Heart left ventricle (tissue), 13 donors: ENCODE results near the gene ZDHHC14.

ENCODE experiments used
- POLR2A ChIP-seq, 2 donors: fragments of 450-650 bp; IDR thresholded peaks; one replicate each; pipeline ENCODE4 v1.6.1; 2017; ENCODE audit warnings: antibody characterized with exemption in 2 of 2, mild to moderate bottlenecking in 2 of 2, moderate library complexity in 2 of 2
- TF ChIP-seq, protein P1 (sequence below), 12 donors: fragments of 200-600 bp; sonication (generic) in 4 of 12; IDR thresholded peaks; one replicate each; pipeline versions ENCODE4 v1.5.0 to v1.8.0; 2018 to 2022; ENCODE audit warnings: antibody characterized with exemption in 12 of 12, mild to moderate bottlenecking in 5 of 12
- donor health status: ischemic (EF 13 %, LVEDD 7.1; RV severe dilation, severe dysfunction).
- donor health status: DM: no; HTN: yes; CAD: no.
- donor health status: DM: no; HTN: no; CAD: no.
- donor health status: ischemic (EF 25% LVEDD 6.9; RV normal size, moderate dysfunction).
- donor health status: ischemic (EF 25% LVEDD 5.7; RV mildly dilated, moderate dysfunction).
- donor health status: ischemic (EF 35%, LVEDD 5.7; RV mildly dilated, moderate dysfunction).
- donor health status: nonischemic (EF 11% LVEDD 7.7; RV severe dilation, severe dysfunction).
- donor health status: DM: yes; HTN: yes; CAD: no.
- donor health status: PGD.
- donor health status: ischemic (EF 29% LVEDD 5.4; RV normal size, mild dysfunction).
- donor health status: nonischemic (EF 23%, LVEDD 6.1; RV moderate dilation, normal function).

DNA sequence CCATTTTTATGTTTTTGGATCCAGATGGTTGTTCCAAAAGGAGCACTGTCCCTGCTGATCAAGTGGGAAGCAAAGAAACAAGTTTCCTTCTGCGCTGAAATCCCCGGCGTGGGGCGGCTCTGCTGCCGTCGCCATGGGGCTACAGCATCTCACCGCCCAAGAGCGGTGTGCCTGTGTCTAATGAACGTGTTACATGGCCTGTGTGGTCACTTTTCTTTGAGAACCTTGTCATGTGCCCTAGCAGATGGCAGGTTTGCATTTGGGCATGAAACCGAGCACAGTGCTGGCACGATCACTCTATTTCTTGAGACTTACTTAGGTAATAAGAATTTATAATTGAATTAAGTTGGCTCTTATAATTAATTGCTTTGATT lies 51.9 kb downstream of the ZDHHC14 start:
- TF ChIP-seq, protein P1, sequence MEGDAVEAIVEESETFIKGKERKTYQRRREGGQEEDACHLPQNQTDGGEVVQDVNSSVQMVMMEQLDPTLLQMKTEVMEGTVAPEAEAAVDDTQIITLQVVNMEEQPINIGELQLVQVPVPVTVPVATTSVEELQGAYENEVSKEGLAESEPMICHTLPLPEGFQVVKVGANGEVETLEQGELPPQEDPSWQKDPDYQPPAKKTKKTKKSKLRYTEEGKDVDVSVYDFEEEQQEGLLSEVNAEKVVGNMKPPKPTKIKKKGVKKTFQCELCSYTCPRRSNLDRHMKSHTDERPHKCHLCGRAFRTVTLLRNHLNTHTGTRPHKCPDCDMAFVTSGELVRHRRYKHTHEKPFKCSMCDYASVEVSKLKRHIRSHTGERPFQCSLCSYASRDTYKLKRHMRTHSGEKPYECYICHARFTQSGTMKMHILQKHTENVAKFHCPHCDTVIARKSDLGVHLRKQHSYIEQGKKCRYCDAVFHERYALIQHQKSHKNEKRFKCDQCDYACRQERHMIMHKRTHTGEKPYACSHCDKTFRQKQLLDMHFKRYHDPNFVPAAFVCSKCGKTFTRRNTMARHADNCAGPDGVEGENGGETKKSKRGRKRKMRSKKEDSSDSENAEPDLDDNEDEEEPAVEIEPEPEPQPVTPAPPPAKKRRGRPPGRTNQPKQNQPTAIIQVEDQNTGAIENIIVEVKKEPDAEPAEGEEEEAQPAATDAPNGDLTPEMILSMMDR (IDR thresholded peaks at IDR 0.05), result no peak
- no peak for TF ChIP-seq POLR2A (IDR thresholded peaks at IDR 0.05)
